IMR-90 (cell line): ENCODE results near the gene SLC4A1AP. TPM values are rescaled to one million over a fixed set of nuclear protein-coding genes. Genes with fewer than 3 reads are reported as not detected.

Source experiments
- ATAC-seq: fragments of 200-7000 bp; cut with Tn5 transposase; 2 replicates; pipeline ENCODE4 v1.9.1; 2020; ENCODE audit warnings: low read depth, mild to moderate bottlenecking, moderate library complexity
- BruUV-seq: library from RNA; stranded (reverse); fragments of 400-500 nt; replicated peaks from 2 replicates; lab custom pipeline; 2021; lab: Mats Ljungman, UMichigan
- CTCF ChIA-PET: fragments of 300-600 bp; formaldehyde crosslinking; extraction: SDS; loops from one replicate; lab custom pipeline; 2021; ENCODE audit warnings: antibody characterized with exemption; lab: Yijun Ruan, JAX
- POLR2A ChIA-PET: fragments of 300-600 bp; sonication (Branson Sonifier 250); formaldehyde crosslinking; loops from one replicate; lab custom pipeline; 2022; ENCODE audit warnings: antibody characterized with exemption; ENCODE audit not compliant: unreplicated experiment; lab: Charles Lee
- DNase-seq: peaks from one replicate; pipeline ENCODE4 v3.0.0; 2013
- H2AFZ ChIP-seq: replicated peaks from 2 replicates; pipeline ENCODE3; 2013; ENCODE audit warnings: low read length, mild to moderate bottlenecking; ENCODE audit not compliant: poor library complexity
- H2AK5ac ChIP-seq: 2 replicates; pipeline ENCODE4 v1.6.1; 2013; ENCODE audit warnings: low read depth, low read length, inconsistent platforms
- H2AK9ac ChIP-seq: replicated peaks from 2 replicates; pipeline ENCODE3; 2013; ENCODE audit warnings: mild to moderate bottlenecking, low read depth, low read length, moderate library complexity; ENCODE audit not compliant: poor library complexity
- H2BK120ac ChIP-seq: 2 replicates; pipeline ENCODE4 v1.6.1; 2013; ENCODE audit warnings: low read depth, low read length, inconsistent platforms
- H2BK15ac ChIP-seq: 3 replicates; pipeline ENCODE4 v1.6.1; 2013; ENCODE audit warnings: low read depth, low read length, inconsistent platforms
- H2BK20ac ChIP-seq: 2 replicates; pipeline ENCODE4 v1.6.1; 2013; ENCODE audit warnings: low read depth, mild to moderate bottlenecking, inconsistent platforms, low read length, moderate library complexity
- H2BK5ac ChIP-seq: 2 replicates; pipeline ENCODE4 v1.6.1; 2013; ENCODE audit warnings: mild to moderate bottlenecking, low read depth, low read length, inconsistent platforms; ENCODE audit not compliant: poor library complexity, severe bottlenecking
- H3K14ac ChIP-seq: replicated peaks from 2 replicates; pipeline ENCODE4 v1.6.1; 2013; ENCODE audit warnings: low read depth, low read length, inconsistent platforms
- H3K18ac ChIP-seq: 2 replicates; pipeline ENCODE4 v1.6.1; 2013; ENCODE audit warnings: low read depth, low read length, control low read depth
- H3K23ac ChIP-seq: 2 replicates; pipeline ENCODE4 v1.6.1; 2013; ENCODE audit warnings: low read depth, low read length, inconsistent platforms
- H3K27ac ChIP-seq: 2 replicates; pipeline ENCODE4 v1.5.1; 2013; ENCODE audit warnings: mild to moderate bottlenecking, control low read depth, low read length; ENCODE audit not compliant: insufficient read depth
- H3K27me3 ChIP-seq: 2 replicates; pipeline ENCODE4 v1.6.1; 2013; ENCODE audit warnings: low read length; ENCODE audit not compliant: control insufficient read depth, insufficient read depth
- H3K36me3 ChIP-seq: 2 replicates; pipeline ENCODE4 v1.6.1; 2013; ENCODE audit warnings: low read length, mixed read lengths; ENCODE audit not compliant: control insufficient read depth, insufficient read depth
- H3K4ac ChIP-seq: 2 replicates; pipeline ENCODE4 v1.6.1; 2013; ENCODE audit warnings: low read depth, low read length, inconsistent platforms
- H3K4me1 ChIP-seq: 2 replicates; pipeline ENCODE4 v1.6.1; 2013; ENCODE audit warnings: low read length, mixed read lengths; ENCODE audit not compliant: control insufficient read depth, insufficient read depth
- H3K4me2 ChIP-seq: 2 replicates; pipeline ENCODE4 v1.6.1; 2013; ENCODE audit warnings: low read depth, mild to moderate bottlenecking, control low read depth, low read length, moderate library complexity
- H3K4me3 ChIP-seq: 2 replicates; pipeline ENCODE4 v1.5.1; 2013; ENCODE audit warnings: low read depth, mild to moderate bottlenecking, control low read depth, low read length, moderate library complexity; ENCODE audit not compliant: insufficient read depth
- H3K56ac ChIP-seq: 2 replicates; pipeline ENCODE4 v1.6.1; 2013; ENCODE audit warnings: low read length, inconsistent platforms; ENCODE audit not compliant: insufficient read depth; ENCODE audit errors: extremely low read depth
- H3K79me1 ChIP-seq, 2 experiments: 2 replicates each; pipeline ENCODE4 v1.6.1; 2013; ENCODE audit warnings: low read length in 2 of 2, inconsistent platforms in 1 of 2, low read depth in 1 of 2
- H3K9ac ChIP-seq: 2 replicates; pipeline ENCODE4 v1.6.1; 2013; ENCODE audit warnings: low read depth, low read length, control low read depth
- H3K9me1 ChIP-seq: 2 replicates; pipeline ENCODE4 v1.6.1; 2013; ENCODE audit warnings: low read length, inconsistent platforms; ENCODE audit not compliant: insufficient read depth
- H3K9me3 ChIP-seq: 2 replicates; pipeline ENCODE4 v1.6.1; 2013; ENCODE audit warnings: low read length; ENCODE audit not compliant: control insufficient read depth, insufficient read depth
- H4K20me1 ChIP-seq: 2 replicates; pipeline ENCODE4 v1.6.1; 2013; ENCODE audit warnings: low read length, inconsistent platforms; ENCODE audit not compliant: insufficient read depth
- H4K5ac ChIP-seq: 2 replicates; pipeline ENCODE4 v1.6.1; 2013; ENCODE audit warnings: mild to moderate bottlenecking, low read depth, low read length, control low read depth
- H4K8ac ChIP-seq, 2 experiments: 2 replicates each; pipeline ENCODE4 v1.6.1; 2013; ENCODE audit warnings: low read depth in 2 of 2, low read length in 2 of 2, control low read depth in 1 of 2, inconsistent platforms in 1 of 2
- H4K91ac ChIP-seq: 2 replicates; pipeline ENCODE4 v1.6.1; 2013; ENCODE audit warnings: low read depth, low read length, inconsistent platforms; ENCODE audit not compliant: insufficient read depth
- BHLHE40 ChIP-seq: fragments of 150-350 bp; IDR thresholded peaks from 2 replicates; pipeline ENCODE4 v1.6.1; 2016; ENCODE audit warnings: mild to moderate bottlenecking, low read depth, low read length
- CEBPB ChIP-seq: IDR thresholded peaks from 2 replicates; pipeline ENCODE4 v1.6.1; 2012; ENCODE audit warnings: low read depth, low read length, improper control_type of control experiment
- CHD1 ChIP-seq: IDR thresholded peaks from 2 replicates; pipeline ENCODE4 v1.6.1; 2012; ENCODE audit warnings: low read depth, low read length, improper control_type of control experiment
- MAFK ChIP-seq: IDR thresholded peaks from 2 replicates; pipeline ENCODE4 v1.6.1; 2012; ENCODE audit warnings: low read depth, low read length, improper control_type of control experiment
- NFE2L2 ChIP-seq: fragments of 150-350 bp; IDR thresholded peaks from 2 replicates; pipeline ENCODE4 v1.6.1; 2016; ENCODE audit warnings: low read depth, mild to moderate bottlenecking, low read length
- POLR2A ChIP-seq: IDR thresholded peaks from 2 replicates; pipeline ENCODE4 v1.6.1; 2012; ENCODE audit warnings: mild to moderate bottlenecking, low read depth, low read length
- RAD21 ChIP-seq: IDR thresholded peaks from 2 replicates; pipeline ENCODE4 v1.6.1; 2012; ENCODE audit warnings: low read length, improper control_type of control experiment
- RFX5 ChIP-seq: IDR thresholded peaks from 2 replicates; pipeline ENCODE4 v1.8.0; 2012; ENCODE audit warnings: low read depth, mild to moderate bottlenecking, low read length, moderate library complexity
- WGBS, 2 experiments: methylation state at CpG; one replicate each; pipeline versions ENCODE4 v1.1.5 to v1.1.7; 2013; ENCODE audit warnings: missing lambda C conversion rate in 2 of 2; ENCODE audit not compliant: insufficient read length in 1 of 2; ENCODE audit errors: extremely low coverage in 2 of 2; 5-methylcytosine and 5-hydroxymethylcytosine counted together
- dilution Hi-C: fragments of 300-500 bp; cut with HindIII; formaldehyde crosslinking; loops from one replicate; pipeline ENCODE4 v1.14.3; 2018; ENCODE audit warnings: low sequenced_read_pairs; ENCODE audit not compliant: unreplicated experiment
- in situ Hi-C: fragments of 300-500 bp; cut with MboI; formaldehyde crosslinking; loops from 3 replicates; pipeline ENCODE4 v1.14.3; 2019; ENCODE audit warnings: low sequenced_read_pairs, inconsistent platforms, mixed read lengths
- intact Hi-C: fragments of 100-400 bp; cut with micrococcal nuclease; formaldehyde crosslinking; loops from 2 replicates; pipeline ENCODE4 v1.10.0; 2022
- polyA plus RNA-seq, 3 experiments: library from polyadenylated mRNA; depleted of rRNA; stranded (reverse); fragments of >200 nt; gene quantifications; 2 replicates each; pipeline ENCODE4 v1.2.3, GENCODE V29; 2012; ENCODE audit warnings: low replicate concordance in 1 of 3
- total RNA-seq: library from RNA; depleted of rRNA; stranded (reverse); fragments of >200 nt; gene quantifications from 2 replicates; pipeline ENCODE4 v1.2.3, GENCODE V29; 2012
- TF ChIP-seq, protein P1 (sequence below): fragments of 150-350 bp; IDR thresholded peaks from 2 replicates; pipeline ENCODE4 v1.6.1; 2017; ENCODE audit warnings: mild to moderate bottlenecking, antibody characterized with exemption, low read length, low read depth
- TF ChIP-seq, protein P2 (sequence below): fragments of 150-350 bp; IDR thresholded peaks from 2 replicates; pipeline ENCODE4 v1.6.1; 2016; ENCODE audit warnings: low read depth, mild to moderate bottlenecking, low read length, moderate library complexity, borderline replicate concordance

The SLC4A1AP gene
- total and polyA plus RNA-seq, 2 of the 4 experiments (the other 2 are of a cell fraction): 11.7 to 13.6 TPM

DNA sequence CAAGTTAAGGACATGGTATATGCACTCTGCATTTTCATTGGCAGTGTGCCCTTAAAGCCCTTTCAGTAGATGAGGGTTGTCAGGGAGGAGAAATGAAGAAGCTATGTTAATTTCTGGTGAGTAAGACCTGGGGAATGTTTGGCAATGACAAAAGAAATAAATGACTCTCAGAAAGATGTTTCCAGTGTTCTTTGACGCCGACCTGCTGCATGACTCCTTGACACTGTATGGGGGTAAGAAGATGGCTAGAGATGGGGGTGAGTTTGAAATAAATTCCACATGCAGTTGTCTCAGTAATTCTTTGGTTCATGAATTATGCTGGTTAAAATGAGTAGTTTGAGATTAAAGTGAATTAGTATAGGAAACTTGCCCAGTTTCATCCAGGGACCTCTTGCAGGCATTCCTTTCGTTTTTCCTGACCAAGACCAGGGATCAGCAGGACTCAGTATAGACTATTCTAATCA is 40.7 kb upstream of the SLC4A1AP start:
- DNase-seq: peak; percentile 84
- TF ChIP-seq NFE2L2 (no peak), POLR2A (no peak), CHD1 (no peak), RFX5 (no peak), CEBPB (no peak), MAFK (no peak), RAD21 (no peak; the same call in 1 of the 2 replicates), BHLHE40 (no peak)
- TF ChIP-seq, protein P1, sequence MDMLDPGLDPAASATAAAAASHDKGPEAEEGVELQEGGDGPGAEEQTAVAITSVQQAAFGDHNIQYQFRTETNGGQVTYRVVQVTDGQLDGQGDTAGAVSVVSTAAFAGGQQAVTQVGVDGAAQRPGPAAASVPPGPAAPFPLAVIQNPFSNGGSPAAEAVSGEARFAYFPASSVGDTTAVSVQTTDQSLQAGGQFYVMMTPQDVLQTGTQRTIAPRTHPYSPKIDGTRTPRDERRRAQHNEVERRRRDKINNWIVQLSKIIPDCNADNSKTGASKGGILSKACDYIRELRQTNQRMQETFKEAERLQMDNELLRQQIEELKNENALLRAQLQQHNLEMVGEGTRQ: no peak
- TF ChIP-seq, protein P2, sequence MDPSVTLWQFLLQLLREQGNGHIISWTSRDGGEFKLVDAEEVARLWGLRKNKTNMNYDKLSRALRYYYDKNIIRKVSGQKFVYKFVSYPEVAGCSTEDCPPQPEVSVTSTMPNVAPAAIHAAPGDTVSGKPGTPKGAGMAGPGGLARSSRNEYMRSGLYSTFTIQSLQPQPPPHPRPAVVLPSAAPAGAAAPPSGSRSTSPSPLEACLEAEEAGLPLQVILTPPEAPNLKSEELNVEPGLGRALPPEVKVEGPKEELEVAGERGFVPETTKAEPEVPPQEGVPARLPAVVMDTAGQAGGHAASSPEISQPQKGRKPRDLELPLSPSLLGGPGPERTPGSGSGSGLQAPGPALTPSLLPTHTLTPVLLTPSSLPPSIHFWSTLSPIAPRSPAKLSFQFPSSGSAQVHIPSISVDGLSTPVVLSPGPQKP: no peak
- no TSS peak for BruUV-seq
- H2AFZ ChIP-seq: no peak overlapping the region
- no peak overlapping the region for H4K8ac ChIP-seq
- no peak overlapping the region for H3K4me3 ChIP-seq
- no peaks in the 10 kb centered on the region for H3K27me3 ChIP-seq
- H3K27ac ChIP-seq: no peak overlapping the region
- peaks cover 8% of the 10 kb centered on the region; the same call in 1 of the 2 replicates for H3K9me1 ChIP-seq
- intact Hi-C loops: loop anchor here (10.0 kb wide), 1 partner anchor 218 kb away; the partner anchor contains the start of gene PPM1G
- H2AK5ac ChIP-seq: no peak overlapping the region
- H3K23ac ChIP-seq: no peak overlapping the region
- no peak overlapping the region for H4K5ac ChIP-seq
- no peak overlapping the region for H3K56ac ChIP-seq
- H3K4me2 ChIP-seq: peak overlapping the region; percentile 56
- no peak overlapping the region for H2BK5ac ChIP-seq
- H2BK120ac ChIP-seq: no peak overlapping the region
- ChIA-PET CTCF (no interaction called here), POLR2A (no interaction called here)
- WGBS, 2 experiments: 18% methylated on average over 2 of the region's 3 CpGs; no CpG with 5 or more reads in 1 of the 2 experiments
- peak; percentile 78 for ATAC-seq
- H3K14ac ChIP-seq: no peak overlapping the region
- no peaks in the 10 kb centered on the region for H4K20me1 ChIP-seq
- peaks cover 11% of the 10 kb centered on the region for H3K4me1 ChIP-seq
- peaks cover 22% of the 10 kb centered on the region for H3K36me3 ChIP-seq
- H2AK9ac ChIP-seq: no peak overlapping the region
- H3K9me3 ChIP-seq: no peaks in the 10 kb centered on the region
- dilution Hi-C loops: no loop called here
- H2BK15ac ChIP-seq: no peak overlapping the region
- H3K4ac ChIP-seq: no peak overlapping the region
- in situ Hi-C loops: no loop called here
- H2BK20ac ChIP-seq: no peak overlapping the region
- peaks cover 3 to 14% of the 10 kb centered on the region in 2 experiments; a peak in 2 of 4 replicates for H3K79me1 ChIP-seq
- no peak overlapping the region for H3K18ac ChIP-seq
- no peak overlapping the region for H3K9ac ChIP-seq
- no peak overlapping the region for H4K91ac ChIP-seq
